Purkinje cell (primary cell): ENCODE data around the gene CYP2F1. TPM values are rescaled to one million over a fixed set of nuclear protein-coding genes. Genes with fewer than 3 reads are reported as not detected.

Experiments used
- polyA plus RNA-seq: library from polyadenylated mRNA; unstranded; fragments of >200 nt; fragmentation: Nextera tagmentation; gene quantifications from 2 replicates; pipeline ENCODE4 v1.2.1, GENCODE V29; 2014

The CYP2F1 gene, protein sequence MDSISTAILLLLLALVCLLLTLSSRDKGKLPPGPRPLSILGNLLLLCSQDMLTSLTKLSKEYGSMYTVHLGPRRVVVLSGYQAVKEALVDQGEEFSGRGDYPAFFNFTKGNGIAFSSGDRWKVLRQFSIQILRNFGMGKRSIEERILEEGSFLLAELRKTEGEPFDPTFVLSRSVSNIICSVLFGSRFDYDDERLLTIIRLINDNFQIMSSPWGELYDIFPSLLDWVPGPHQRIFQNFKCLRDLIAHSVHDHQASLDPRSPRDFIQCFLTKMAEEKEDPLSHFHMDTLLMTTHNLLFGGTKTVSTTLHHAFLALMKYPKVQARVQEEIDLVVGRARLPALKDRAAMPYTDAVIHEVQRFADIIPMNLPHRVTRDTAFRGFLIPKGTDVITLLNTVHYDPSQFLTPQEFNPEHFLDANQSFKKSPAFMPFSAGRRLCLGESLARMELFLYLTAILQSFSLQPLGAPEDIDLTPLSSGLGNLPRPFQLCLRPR
- polyA plus RNA-seq = not detected in 2 replicates

DNA sequence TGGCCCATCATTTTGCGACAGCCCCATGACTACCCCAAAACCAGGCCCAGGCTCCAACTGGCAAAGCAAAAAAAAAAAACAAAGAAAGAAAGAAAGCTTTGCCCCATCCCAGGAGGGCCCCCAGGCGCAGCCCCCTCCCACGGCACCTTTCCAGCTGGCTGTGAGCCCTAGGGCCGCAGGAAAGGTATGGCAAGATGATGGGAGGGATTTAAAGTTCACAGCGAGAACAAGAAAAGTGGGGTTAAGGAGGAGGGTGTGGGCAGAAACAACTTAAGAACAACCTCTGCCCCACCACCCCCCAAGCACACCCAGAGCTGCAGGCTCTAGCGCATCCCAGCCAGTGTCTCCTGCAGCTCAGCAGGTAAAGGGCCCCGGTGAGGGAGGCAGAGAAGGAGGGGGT is at the start of gene CYP2F1:
Gene CYP2F1, plus strand, starts transcription at position 301 of the 400 bp plus-strand sequence. CDS start 1,757 bp downstream, outside the sequence.

GRCh38 chr19:41088151-41088550 is 26.1 kb upstream of the CYP2F1 start, which contains the start of gene CYP2A13:
CYP2A13 (plus strand) TSS chr19:41088451; CDS start chr19:41088472, 21 bp downstream.

Other genes starting within 250 kb of the CYP2F1 start
- gene CYP2A7, start 232.2 kb upstream of the CYP2F1 start, polyA plus RNA-seq = not detected in 2 replicates
- gene CYP2B6, start 123.2 kb upstream of the CYP2F1 start, polyA plus RNA-seq = not detected in 2 replicates
- gene CYP2A13, start 26.0 kb upstream of the CYP2F1 start, polyA plus RNA-seq = not detected in 2 replicates
- 0.14 and 0.34 TPM in 2 replicates for gene CYP2S1, start 78.8 kb downstream of the CYP2F1 start, polyA plus RNA-seq
- 2.5 and 3.9 TPM in 2 replicates for gene AXL, start 104.8 kb downstream of the CYP2F1 start, polyA plus RNA-seq
- gene HNRNPUL1, start 149.9 kb downstream of the CYP2F1 start, polyA plus RNA-seq = 14.1 and 15.2 TPM in 2 replicates
- gene CCDC97, start 195.7 kb downstream of the CYP2F1 start, polyA plus RNA-seq = 1.5 and 3.9 TPM in 2 replicates
- gene TGFB1, start 239.5 kb downstream of the CYP2F1 start, polyA plus RNA-seq = not detected in 2 replicates
- gene B9D2, start 249.7 kb downstream of the CYP2F1 start, polyA plus RNA-seq = 5.1 and 6.7 TPM in 2 replicates